Activated CD8-positive, alpha-beta T cell treated with anti-CD3 and anti-CD28 coated beads for 36 hours (primary cell): ENCODE results near the gene KIAA0930. TPM values are rescaled to one million over a fixed set of nuclear protein-coding genes. Genes with fewer than 3 reads are reported as not detected.

Source experiments
- ATAC-seq: fragments of 200-7000 bp; cut with Tn5 transposase; one replicate; pipeline ENCODE4 v1.10.0; 2021; ENCODE audit warnings: mild to moderate bottlenecking, moderate library complexity
- CTCF ChIA-PET: fragments of 350-600 bp; sonication (Branson Sonifier 250); formaldehyde crosslinking; loops from one replicate; lab custom pipeline; 2021; ENCODE audit warnings: antibody characterized with exemption; lab: Charles Lee
- POLR2A ChIA-PET: fragments of 350-600 bp; sonication (Branson Sonifier 250); formaldehyde crosslinking; loops from one replicate; lab custom pipeline; 2021; ENCODE audit warnings: antibody characterized with exemption; lab: Charles Lee
- DNase-seq: peaks from one replicate; pipeline ENCODE4 v3.0.0-alpha.2; 2020
- H3K27ac Mint-ChIP-seq: one replicate; pipeline ENCODE4 v1.8.0; 2021; ENCODE audit warnings: mild to moderate bottlenecking, mixed read lengths
- H3K27me3 Mint-ChIP-seq: one replicate; pipeline ENCODE4 v1.8.0; 2021; ENCODE audit warnings: mixed read lengths
- H3K36me3 Mint-ChIP-seq: one replicate; pipeline ENCODE4 v1.8.0; 2021; ENCODE audit warnings: low read depth, mixed read lengths
- H3K4me1 Mint-ChIP-seq: one replicate; pipeline ENCODE4 v1.8.0; 2021; ENCODE audit warnings: low read depth, mixed read lengths
- H3K4me3 Mint-ChIP-seq: one replicate; pipeline ENCODE4 v1.8.0; 2021; ENCODE audit warnings: mild to moderate bottlenecking, moderate library complexity, mixed read lengths
- H3K9me3 Mint-ChIP-seq: one replicate; pipeline ENCODE4 v1.8.0; 2021; ENCODE audit warnings: mixed read lengths
- CTCF ChIP-seq: fragments of 200-600 bp; IDR thresholded peaks from one replicate; pipeline ENCODE4 v1.8.0; 2022; ENCODE audit warnings: antibody characterized with exemption, mild to moderate bottlenecking
- intact Hi-C: fragments of 100-400 bp; cut with micrococcal nuclease; formaldehyde crosslinking; loops from one replicate; pipeline ENCODE4 v1.10.0; 2022
- total RNA-seq, 2 experiments: library from RNA; stranded (reverse); gene quantifications; one replicate each; pipeline ENCODE4 v1.2.3, GENCODE V29; 2021

The KIAA0930 gene
- total RNA-seq, 2 experiments from 2014 or later = 38.4 to 40.4 TPM

- H3K36me3 Mint-ChIP-seq = no peaks in the 10 kb centered on the region
- peak overlapping the region; percentile 82 for H3K27ac Mint-ChIP-seq
- no peak for TF ChIP-seq CTCF
- DNase-seq (peak; percentile 43), ATAC-seq (peak; percentile 87)
- H3K27me3 Mint-ChIP-seq = no peaks in the 10 kb centered on the region
- peaks cover 2% of the 10 kb centered on the region for H3K9me3 Mint-ChIP-seq
- no peak overlapping the region for H3K4me3 Mint-ChIP-seq
- CTCF ChIA-PET = no interaction called here
- intact Hi-C loops = no loop called here
- POLR2A ChIA-PET = interaction anchor here (0.5 to 0.8 kb wide), 2 partner anchors 13 to 81 kb away, joined by 3 read pairs; no protein-coding TSS in a partner anchor
- peaks cover 18% of the 10 kb centered on the region for H3K4me1 Mint-ChIP-seq
Observed at GRCh38 chr22:45254789-45255278, 14.1 kb upstream of the KIAA0930 start.

GRCh38 chr22:45254388-45254787 lies 13.7 kb upstream of the KIAA0930 start:
- DNase-seq (peak; percentile 26), ATAC-seq (peak; percentile 40)
- Mint-ChIP-seq H3K4me3 (no peak overlapping the region), H3K36me3 (no peaks in the 10 kb centered on the region), H3K4me1 (peaks cover 19% of the 10 kb centered on the region), H3K9me3 (peaks cover 2% of the 10 kb centered on the region), H3K27me3 (no peaks in the 10 kb centered on the region), H3K27ac (peak overlapping the region; percentile 82)
- ChIA-PET CTCF (no interaction called here), POLR2A (interaction anchor here (0.8 kb wide), 1 partner anchor 13 kb away, joined by 3 read pairs; no protein-coding TSS in a partner anchor)
- intact Hi-C loops = no loop called here
- no peak for TF ChIP-seq CTCF

GRCh38 chr22:45253039-45253641 lies 12.4 kb upstream of the KIAA0930 start:
- H3K9me3 Mint-ChIP-seq = peaks cover 2% of the 10 kb centered on the region
- no peaks in the 10 kb centered on the region for H3K27me3 Mint-ChIP-seq
- ChIA-PET CTCF (interaction anchor here (1.2 kb wide), 1 partner anchor 152 kb away, joined by 3 read pairs; no protein-coding TSS in a partner anchor), POLR2A (interaction anchor here (0.6 to 1.6 kb wide), 2 partner anchors 58 to 182 kb away, joined by 3 read pairs; no protein-coding TSS in a partner anchor)
- no peaks in the 10 kb centered on the region for H3K36me3 Mint-ChIP-seq
- intact Hi-C loops = no loop called here
- H3K4me1 Mint-ChIP-seq = peaks cover 21% of the 10 kb centered on the region
- H3K4me3 Mint-ChIP-seq = no peak overlapping the region
- DNase-seq (no peak), ATAC-seq (no peak)
- peak overlapping the region; percentile 12 for H3K27ac Mint-ChIP-seq
- TF ChIP-seq CTCF = no peak

- H3K4me3 Mint-ChIP-seq = no peak overlapping the region
- no peak overlapping the region for H3K27ac Mint-ChIP-seq
- ATAC-seq (no peak), DNase-seq (no peak)
- no peaks in the 10 kb centered on the region for H3K36me3 Mint-ChIP-seq
- ChIA-PET CTCF (interaction anchor here (1.2 kb wide), 1 partner anchor 151 kb away, joined by 3 read pairs; no protein-coding TSS in a partner anchor), POLR2A (interaction anchor here (1.6 kb wide), 1 partner anchor 183 kb away, joined by 3 read pairs; no protein-coding TSS in a partner anchor)
- no peaks in the 10 kb centered on the region for H3K27me3 Mint-ChIP-seq
- TF ChIP-seq CTCF = no peak
- intact Hi-C loops = no loop called here
- H3K9me3 Mint-ChIP-seq = no peaks in the 10 kb centered on the region
- peaks cover 21% of the 10 kb centered on the region for H3K4me1 Mint-ChIP-seq
Observed at GRCh38 chr22:45251825-45252224, 11.1 kb upstream of the KIAA0930 start.
